ENCODE measurements around the gene FAM114A1.

DNA sequence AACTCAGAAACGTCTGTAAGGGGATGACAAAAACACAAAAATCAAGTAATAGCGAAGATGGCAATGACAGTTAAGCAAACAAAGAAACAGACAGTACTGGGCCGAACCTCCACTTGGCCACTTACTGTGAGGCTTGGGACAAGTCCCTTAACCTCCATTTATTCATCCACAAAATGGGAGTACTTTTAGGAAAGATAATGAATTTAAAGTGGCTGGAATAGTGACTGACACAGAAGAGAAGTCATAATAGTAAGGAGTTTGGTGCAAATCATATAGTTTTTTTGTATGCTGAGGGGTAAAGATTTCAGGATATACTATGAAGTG is 9.5 kb upstream of the FAM114A1 start:
- TF ChIP-seq, protein P1, sequence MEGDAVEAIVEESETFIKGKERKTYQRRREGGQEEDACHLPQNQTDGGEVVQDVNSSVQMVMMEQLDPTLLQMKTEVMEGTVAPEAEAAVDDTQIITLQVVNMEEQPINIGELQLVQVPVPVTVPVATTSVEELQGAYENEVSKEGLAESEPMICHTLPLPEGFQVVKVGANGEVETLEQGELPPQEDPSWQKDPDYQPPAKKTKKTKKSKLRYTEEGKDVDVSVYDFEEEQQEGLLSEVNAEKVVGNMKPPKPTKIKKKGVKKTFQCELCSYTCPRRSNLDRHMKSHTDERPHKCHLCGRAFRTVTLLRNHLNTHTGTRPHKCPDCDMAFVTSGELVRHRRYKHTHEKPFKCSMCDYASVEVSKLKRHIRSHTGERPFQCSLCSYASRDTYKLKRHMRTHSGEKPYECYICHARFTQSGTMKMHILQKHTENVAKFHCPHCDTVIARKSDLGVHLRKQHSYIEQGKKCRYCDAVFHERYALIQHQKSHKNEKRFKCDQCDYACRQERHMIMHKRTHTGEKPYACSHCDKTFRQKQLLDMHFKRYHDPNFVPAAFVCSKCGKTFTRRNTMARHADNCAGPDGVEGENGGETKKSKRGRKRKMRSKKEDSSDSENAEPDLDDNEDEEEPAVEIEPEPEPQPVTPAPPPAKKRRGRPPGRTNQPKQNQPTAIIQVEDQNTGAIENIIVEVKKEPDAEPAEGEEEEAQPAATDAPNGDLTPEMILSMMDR (IDR thresholded peaks at IDR 0.05; ENCODE audit: poor library complexity): no peak
- no peak for TF ChIP-seq EZH2phosphoT487 (IDR thresholded peaks at IDR 0.05; ENCODE audit: low read depth, severe bottlenecking, unreplicated experiment)
